Measurements from ENCODE around the gene LIPE.

LIPE gene

GRCh38 chr19:42411581-42412178, 15.5 kb downstream of the LIPE start:
- H4K20me1 ChIP-seq (ENCODE audit: insufficient read depth, low read length) = peaks cover 33% of the 10 kb centered on the region
- H3K79me2 ChIP-seq (ENCODE audit: insufficient read depth, low read length) = no peaks in the 10 kb centered on the region
- DNase-seq (no peak), ATAC-seq (ENCODE audit: insufficient read depth, low read depth) (no peak)
- no peaks in the 10 kb centered on the region for H3K4me1 ChIP-seq (ENCODE audit: insufficient read depth, low read length)
- H3K27me3 ChIP-seq (ENCODE audit: insufficient read depth, low read length, poor library complexity) = no peaks in the 10 kb centered on the region
- H2AFZ ChIP-seq (ENCODE audit: low read depth, low read length) = no peak overlapping the region
- no peak overlapping the region for H3K9ac ChIP-seq (ENCODE audit: low read depth, low read length)
- H3K4me3 ChIP-seq (ENCODE audit: low read depth in 1 of 2, low read length in 2 of 2) = no peak overlapping the region
- TF ChIP-seq, protein P1, sequence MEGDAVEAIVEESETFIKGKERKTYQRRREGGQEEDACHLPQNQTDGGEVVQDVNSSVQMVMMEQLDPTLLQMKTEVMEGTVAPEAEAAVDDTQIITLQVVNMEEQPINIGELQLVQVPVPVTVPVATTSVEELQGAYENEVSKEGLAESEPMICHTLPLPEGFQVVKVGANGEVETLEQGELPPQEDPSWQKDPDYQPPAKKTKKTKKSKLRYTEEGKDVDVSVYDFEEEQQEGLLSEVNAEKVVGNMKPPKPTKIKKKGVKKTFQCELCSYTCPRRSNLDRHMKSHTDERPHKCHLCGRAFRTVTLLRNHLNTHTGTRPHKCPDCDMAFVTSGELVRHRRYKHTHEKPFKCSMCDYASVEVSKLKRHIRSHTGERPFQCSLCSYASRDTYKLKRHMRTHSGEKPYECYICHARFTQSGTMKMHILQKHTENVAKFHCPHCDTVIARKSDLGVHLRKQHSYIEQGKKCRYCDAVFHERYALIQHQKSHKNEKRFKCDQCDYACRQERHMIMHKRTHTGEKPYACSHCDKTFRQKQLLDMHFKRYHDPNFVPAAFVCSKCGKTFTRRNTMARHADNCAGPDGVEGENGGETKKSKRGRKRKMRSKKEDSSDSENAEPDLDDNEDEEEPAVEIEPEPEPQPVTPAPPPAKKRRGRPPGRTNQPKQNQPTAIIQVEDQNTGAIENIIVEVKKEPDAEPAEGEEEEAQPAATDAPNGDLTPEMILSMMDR (IDR thresholded peaks at IDR 0.05; ENCODE audit: borderline replicate concordance, extremely low read depth, low read length, poor library complexity, severe bottlenecking) = no peak
- no peak for TF ChIP-seq EZH2 (IDR thresholded peaks at IDR 0.05; ENCODE audit: borderline replicate concordance, low read depth, low read length, severe bottlenecking)
- no peaks in the 10 kb centered on the region for H3K9me3 ChIP-seq (ENCODE audit: insufficient read depth, low read length, severe bottlenecking)
- H3K27ac ChIP-seq (ENCODE audit: low read length) = no peak overlapping the region
- H3K36me3 ChIP-seq (ENCODE audit: insufficient read depth, low read length) = peaks cover 18% of the 10 kb centered on the region
- H3K4me2 ChIP-seq (ENCODE audit: insufficient read depth, low read length) = no peak overlapping the region

DNA sequence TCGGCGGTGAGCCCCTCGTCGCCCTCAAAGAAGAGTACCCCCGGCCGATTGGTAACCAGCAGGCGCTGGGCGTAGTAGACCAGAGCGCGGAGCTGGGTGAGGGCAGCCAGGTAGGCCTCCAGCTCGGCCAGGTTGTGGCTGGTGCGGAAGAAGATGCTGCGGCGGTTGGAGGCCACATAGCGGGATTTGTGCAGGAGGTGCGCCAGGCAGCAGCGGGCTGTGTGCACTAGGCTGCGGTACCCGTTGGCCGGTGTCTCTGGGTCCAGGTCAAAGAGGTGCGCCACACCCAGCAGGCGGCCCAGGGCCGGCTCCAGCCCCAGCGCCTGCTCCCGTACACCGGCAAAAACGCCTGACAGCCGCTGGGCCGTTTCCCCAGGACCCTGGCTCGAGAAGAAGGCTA, 16.8 kb downstream of the LIPE start:
- Histone ChIP-seq H2AFZ (ENCODE audit: low read depth, low read length) (no peak overlapping the region), H3K79me2 (ENCODE audit: insufficient read depth, low read length) (no peaks in the 10 kb centered on the region), H3K4me1 (ENCODE audit: insufficient read depth, low read length) (no peaks in the 10 kb centered on the region), H3K4me3 (ENCODE audit: low read depth in 1 of 2, low read length in 2 of 2) (no peak overlapping the region), H3K36me3 (ENCODE audit: insufficient read depth, low read length) (peaks cover 25% of the 10 kb centered on the region), H4K20me1 (ENCODE audit: insufficient read depth, low read length) (peaks cover 44% of the 10 kb centered on the region), H3K9me3 (ENCODE audit: insufficient read depth, low read length, severe bottlenecking) (no peaks in the 10 kb centered on the region), H3K27ac (ENCODE audit: low read length) (no peak overlapping the region), H3K27me3 (ENCODE audit: insufficient read depth, low read length, poor library complexity) (no peaks in the 10 kb centered on the region), H3K4me2 (ENCODE audit: insufficient read depth, low read length) (no peak overlapping the region), H3K9ac (ENCODE audit: low read depth, low read length) (no peak overlapping the region)
- DNase-seq = no peak
- TF ChIP-seq EZH2 (IDR thresholded peaks at IDR 0.05; ENCODE audit: borderline replicate concordance, low read depth, low read length, severe bottlenecking) = no peak
- ATAC-seq (ENCODE audit: insufficient read depth, low read depth) = no peak

DNA sequence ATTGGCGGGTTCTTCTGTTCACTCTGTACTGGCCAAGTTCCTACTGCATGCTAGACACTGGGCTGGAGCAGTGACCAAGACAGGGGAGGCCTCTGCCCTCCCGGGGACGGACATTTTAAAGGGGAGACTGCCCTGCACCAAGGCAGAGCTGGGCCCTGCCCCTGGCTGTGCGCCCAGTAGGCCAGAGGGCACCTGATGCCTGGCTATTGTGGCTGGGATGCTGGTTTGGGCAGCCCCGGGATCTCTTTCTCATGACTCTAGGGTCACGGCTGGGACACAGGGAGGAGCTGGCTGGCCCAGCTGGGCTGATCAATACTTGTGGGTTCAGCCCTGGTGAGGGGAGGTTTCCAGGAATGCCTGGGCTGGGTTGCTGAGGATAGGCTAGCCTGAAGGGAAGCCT, 17.7 kb downstream of the LIPE start:
- ATAC-seq (ENCODE audit: insufficient read depth, low read depth) = no peak
- Histone ChIP-seq H3K79me2 (ENCODE audit: insufficient read depth, low read length) (no peaks in the 10 kb centered on the region), H3K9me3 (ENCODE audit: insufficient read depth, low read length, severe bottlenecking) (no peaks in the 10 kb centered on the region), H3K9ac (ENCODE audit: low read depth, low read length) (no peak overlapping the region), H4K20me1 (ENCODE audit: insufficient read depth, low read length) (peaks cover 47% of the 10 kb centered on the region), H3K36me3 (ENCODE audit: insufficient read depth, low read length) (peaks cover 27% of the 10 kb centered on the region), H3K4me2 (ENCODE audit: insufficient read depth, low read length) (no peak overlapping the region), H3K27ac (ENCODE audit: low read length) (no peak overlapping the region), H3K27me3 (ENCODE audit: insufficient read depth, low read length, poor library complexity) (no peaks in the 10 kb centered on the region), H2AFZ (ENCODE audit: low read depth, low read length) (no peak overlapping the region), H3K4me1 (ENCODE audit: insufficient read depth, low read length) (no peaks in the 10 kb centered on the region), H3K4me3 (ENCODE audit: low read depth in 1 of 2, low read length in 2 of 2) (no peak overlapping the region)
- TF ChIP-seq, protein P1 (IDR thresholded peaks at IDR 0.05; ENCODE audit: borderline replicate concordance, extremely low read depth, low read length, poor library complexity, severe bottlenecking) = no peak
- no peak for TF ChIP-seq EZH2 (IDR thresholded peaks at IDR 0.05; ENCODE audit: borderline replicate concordance, low read depth, low read length, severe bottlenecking)
- DNase-seq = no peak

DNA sequence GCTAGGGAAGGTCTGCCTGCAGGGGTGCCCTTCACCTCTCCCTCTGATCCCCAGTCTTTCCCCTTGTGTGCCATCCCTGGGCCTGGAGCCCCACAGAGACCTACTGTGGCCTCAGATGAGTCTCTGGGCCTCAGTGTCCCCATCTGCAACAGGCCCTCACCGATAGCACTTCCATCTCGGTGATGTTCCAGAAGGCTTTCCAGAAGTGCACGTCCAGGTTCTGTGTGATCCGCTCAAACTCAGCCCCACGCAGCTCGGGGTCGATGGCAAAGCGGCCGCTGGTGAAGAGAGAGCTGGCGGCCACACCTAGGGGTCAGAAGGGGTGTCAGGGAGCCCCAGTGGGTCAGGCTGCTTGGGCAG, 19.4 kb downstream of the LIPE start:
- no peaks in the 10 kb centered on the region for H3K79me2 ChIP-seq (ENCODE audit: insufficient read depth, low read length)
- TF ChIP-seq EZH2 (IDR thresholded peaks at IDR 0.05; ENCODE audit: borderline replicate concordance, low read depth, low read length, severe bottlenecking) = no peak
- peaks cover 30% of the 10 kb centered on the region for H3K36me3 ChIP-seq (ENCODE audit: insufficient read depth, low read length)
- H2AFZ ChIP-seq (ENCODE audit: low read depth, low read length) = no peak overlapping the region
- H3K9ac ChIP-seq (ENCODE audit: low read depth, low read length) = no peak overlapping the region
- H3K4me3 ChIP-seq (ENCODE audit: low read depth in 1 of 2, low read length in 2 of 2) = no peak overlapping the region
- H3K4me1 ChIP-seq (ENCODE audit: insufficient read depth, low read length) = no peaks in the 10 kb centered on the region
- DNase-seq (no peak), ATAC-seq (ENCODE audit: insufficient read depth, low read depth) (no peak)
- no peak overlapping the region for H3K27ac ChIP-seq (ENCODE audit: low read length)
- no peaks in the 10 kb centered on the region for H3K27me3 ChIP-seq (ENCODE audit: insufficient read depth, low read length, poor library complexity)
- no peaks in the 10 kb centered on the region for H3K9me3 ChIP-seq (ENCODE audit: insufficient read depth, low read length, severe bottlenecking)
- no peak overlapping the region for H3K4me2 ChIP-seq (ENCODE audit: insufficient read depth, low read length)
- H4K20me1 ChIP-seq (ENCODE audit: insufficient read depth, low read length) = peaks cover 47% of the 10 kb centered on the region

All from DND-41 (cell line).